Right lobe of liver (tissue), 4 donors: ENCODE results near the gene PMEL.

Experiments
- POLR2A ChIP-seq: fragments of 450-650 bp; IDR thresholded peaks from one replicate; pipeline ENCODE4 v1.6.1; 2017; ENCODE audit warnings: antibody characterized with exemption, mild to moderate bottlenecking
- TF ChIP-seq, protein P1 (sequence below), 4 donors: fragments of 200-600 bp in 3 of 4; fragments of 450-650 bp in 1 of 4; IDR thresholded peaks; one replicate each; pipeline versions ENCODE4 v1.5.1 to v1.8.0; 2016 to 2022; ENCODE audit warnings: antibody characterized with exemption in 4 of 4, mild to moderate bottlenecking in 2 of 4
- donor health status: DM: no; HTN: no; CAD: no.
- donor health status: DM: no; HTN: no; CAD: no.
- donor health status: DM: no; HTN: yes; CAD: no.

GRCh38 chr12:55985341-55985740 lies 19.5 kb upstream of the PMEL start:
- no peak for TF ChIP-seq POLR2A
- TF ChIP-seq, protein P1, sequence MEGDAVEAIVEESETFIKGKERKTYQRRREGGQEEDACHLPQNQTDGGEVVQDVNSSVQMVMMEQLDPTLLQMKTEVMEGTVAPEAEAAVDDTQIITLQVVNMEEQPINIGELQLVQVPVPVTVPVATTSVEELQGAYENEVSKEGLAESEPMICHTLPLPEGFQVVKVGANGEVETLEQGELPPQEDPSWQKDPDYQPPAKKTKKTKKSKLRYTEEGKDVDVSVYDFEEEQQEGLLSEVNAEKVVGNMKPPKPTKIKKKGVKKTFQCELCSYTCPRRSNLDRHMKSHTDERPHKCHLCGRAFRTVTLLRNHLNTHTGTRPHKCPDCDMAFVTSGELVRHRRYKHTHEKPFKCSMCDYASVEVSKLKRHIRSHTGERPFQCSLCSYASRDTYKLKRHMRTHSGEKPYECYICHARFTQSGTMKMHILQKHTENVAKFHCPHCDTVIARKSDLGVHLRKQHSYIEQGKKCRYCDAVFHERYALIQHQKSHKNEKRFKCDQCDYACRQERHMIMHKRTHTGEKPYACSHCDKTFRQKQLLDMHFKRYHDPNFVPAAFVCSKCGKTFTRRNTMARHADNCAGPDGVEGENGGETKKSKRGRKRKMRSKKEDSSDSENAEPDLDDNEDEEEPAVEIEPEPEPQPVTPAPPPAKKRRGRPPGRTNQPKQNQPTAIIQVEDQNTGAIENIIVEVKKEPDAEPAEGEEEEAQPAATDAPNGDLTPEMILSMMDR (IDR thresholded peaks at IDR 0.05) = no peak
